Activated B cell treated with CpG ODN at 0.5 μM for 24 hours (primary cell): ENCODE measurements around the gene IPO7. TPM values are rescaled to one million over a fixed set of nuclear protein-coding genes. Genes with fewer than 3 reads are reported as not detected.
A peak's percentile ranks its signal among the peaks of the same experiment; 100 is the strongest.

ENCODE experiments used
- ATAC-seq: fragments of 200-7000 bp; cut with Tn5 transposase; one replicate; pipeline ENCODE4 v1.10.0; 2021; ENCODE audit warnings: low read depth, mild to moderate bottlenecking, moderate library complexity
- CTCF ChIA-PET: fragments of 350-600 bp; sonication (Branson Sonifier 250); formaldehyde crosslinking; loops from one replicate; lab custom pipeline; 2021; ENCODE audit warnings: antibody characterized with exemption; lab: Charles Lee
- POLR2A ChIA-PET: fragments of 350-600 bp; sonication (Branson Sonifier 250); formaldehyde crosslinking; loops from one replicate; lab custom pipeline; 2021; ENCODE audit warnings: antibody characterized with exemption; lab: Charles Lee
- DNase-seq: peaks from one replicate; pipeline ENCODE4 v3.0.0; 2022
- H3K27ac Mint-ChIP-seq: one replicate; pipeline ENCODE4 v1.8.0; 2020; ENCODE audit warnings: mixed read lengths
- H3K27me3 Mint-ChIP-seq: one replicate; pipeline ENCODE4 v1.8.0; 2021; ENCODE audit warnings: mixed read lengths
- H3K36me3 Mint-ChIP-seq: one replicate; pipeline ENCODE4 v1.8.0; 2021; ENCODE audit warnings: low read depth, mixed read lengths
- H3K4me1 Mint-ChIP-seq: one replicate; pipeline ENCODE4 v1.8.0; 2021; ENCODE audit warnings: mixed read lengths
- H3K4me3 Mint-ChIP-seq: one replicate; pipeline ENCODE4 v1.8.0; 2020; ENCODE audit warnings: mild to moderate bottlenecking, mixed read lengths
- H3K9me3 Mint-ChIP-seq: one replicate; pipeline ENCODE4 v1.8.0; 2020; ENCODE audit warnings: mixed read lengths
- CTCF ChIP-seq: fragments of 200-600 bp; IDR thresholded peaks from one replicate; pipeline ENCODE4 v1.8.0; 2022; ENCODE audit warnings: antibody characterized with exemption, mild to moderate bottlenecking
- intact Hi-C: fragments of 100-400 bp; cut with micrococcal nuclease; formaldehyde crosslinking; loops from one replicate; pipeline ENCODE4 v1.15.1; 2024
- total RNA-seq: library from RNA; stranded (reverse); gene quantifications from 2 replicates; pipeline ENCODE4 v1.2.3, GENCODE V29; 2022

Gene IPO7
- total RNA-seq, 1 donor from 2014 or later, result 96.3 TPM

DNA sequence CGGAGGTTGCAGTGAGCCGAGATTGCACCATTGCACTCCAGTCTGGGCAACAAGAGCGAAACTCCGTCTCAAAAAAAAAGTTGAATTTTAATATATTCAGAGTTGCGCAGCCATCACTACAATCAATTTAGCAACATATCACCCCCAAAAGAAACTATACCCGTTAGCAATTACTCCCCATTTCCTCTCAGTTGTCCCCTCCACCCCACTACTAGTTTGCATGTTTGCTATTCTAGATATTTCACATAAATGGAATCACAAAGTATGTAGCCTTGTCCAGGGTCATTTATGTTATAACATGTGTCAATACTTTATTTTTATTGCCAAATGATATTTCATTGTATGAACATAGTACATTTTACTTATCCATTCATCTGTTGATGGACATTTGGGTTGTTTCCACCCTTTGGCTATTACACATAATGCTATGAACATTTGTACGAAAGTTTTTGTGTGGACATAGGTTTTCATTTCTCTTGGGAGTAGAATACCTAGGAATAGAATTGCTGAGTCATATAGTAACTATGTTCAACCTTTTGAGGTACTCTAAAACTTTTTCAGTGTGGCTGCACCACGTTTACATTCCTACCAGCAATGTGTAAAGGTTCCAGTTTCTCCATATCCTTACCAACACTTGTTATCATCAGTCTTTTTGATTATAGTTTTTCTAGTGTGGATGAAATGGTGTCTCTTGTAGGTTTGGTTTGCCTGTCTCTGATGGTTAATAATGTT, 78.5 kb downstream of the IPO7 start:
- H3K4me3 Mint-ChIP-seq, result peak overlapping the region; percentile 97
- H3K27me3 Mint-ChIP-seq, result no peaks in the 10 kb centered on the region
- peak overlapping the region; percentile 98 for H3K27ac Mint-ChIP-seq
- TF ChIP-seq CTCF, result no peak
- H3K4me1 Mint-ChIP-seq, result peaks cover 35% of the 10 kb centered on the region
- POLR2A ChIA-PET, result interaction anchor here (0.7 to 2.9 kb wide), 4 partner anchors 11 to 468 kb away, joined by 3 to 10 read pairs (median 3); no protein-coding TSS in a partner anchor
- peaks cover 19% of the 10 kb centered on the region for H3K36me3 Mint-ChIP-seq
- intact Hi-C loops, result loop anchor here (5.0 to 10.0 kb wide), 4 partner anchors 844 to 1392 kb away; partner anchors contain the start of genes ADM, AMPD3 and ZBED5
- CTCF ChIA-PET, result interaction anchor here (1.2 kb wide), 1 partner anchor 43 kb away, joined by 5 read pairs; no protein-coding TSS in a partner anchor
- ATAC-seq (no peak), DNase-seq (no peak)
- H3K9me3 Mint-ChIP-seq, result no peaks in the 10 kb centered on the region

DNA sequence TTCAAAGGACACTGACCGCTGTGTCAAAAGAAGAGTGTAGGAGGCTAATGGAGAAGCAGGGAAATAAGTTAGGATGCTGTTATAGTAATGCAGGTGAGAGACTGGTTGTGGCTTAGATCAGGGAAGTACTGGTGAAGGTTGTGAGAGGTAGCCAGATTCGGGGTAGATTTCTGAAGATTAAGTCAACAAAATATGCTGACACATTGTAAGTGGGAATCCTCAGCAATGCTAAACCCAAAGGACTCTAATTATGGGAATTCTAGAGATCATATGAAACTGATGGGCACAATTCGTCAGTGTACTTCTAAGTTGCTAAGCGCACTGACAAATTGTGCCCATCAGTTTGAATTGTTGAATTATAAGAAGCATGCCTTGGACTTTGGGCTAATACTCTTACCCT, 86.3 kb downstream of the IPO7 start:
- no peak for DNase-seq
- no peak overlapping the region for H3K27ac Mint-ChIP-seq
- no peak for TF ChIP-seq CTCF
- H3K36me3 Mint-ChIP-seq, result peaks cover 61% of the 10 kb centered on the region
- intact Hi-C loops, result no loop called here
- H3K4me1 Mint-ChIP-seq, result peaks cover 7% of the 10 kb centered on the region
- ATAC-seq, result no peak
- no peaks in the 10 kb centered on the region for H3K27me3 Mint-ChIP-seq
- ChIA-PET POLR2A (interaction anchor here (0.6 to 1.1 kb wide), 3 partner anchors 10 to 44 kb away, joined by 3 to 6 read pairs (median 4); partner anchors contain the start of gene ZNF143), CTCF (no interaction called here)
- no peaks in the 10 kb centered on the region for H3K9me3 Mint-ChIP-seq
- no peak overlapping the region for H3K4me3 Mint-ChIP-seq

- DNase-seq, result no peak
- Mint-ChIP-seq H3K27ac (no peak overlapping the region), H3K27me3 (no peaks in the 10 kb centered on the region), H3K4me1 (no peaks in the 10 kb centered on the region), H3K4me3 (no peak overlapping the region), H3K36me3 (peaks cover 72% of the 10 kb centered on the region), H3K9me3 (no peaks in the 10 kb centered on the region)
- no peak for TF ChIP-seq CTCF
- ChIA-PET CTCF (interaction anchor here (1.5 kb wide), 1 partner anchor 33 kb away, joined by 7 read pairs; no protein-coding TSS in a partner anchor), POLR2A (interaction anchor here (0.7 to 1.0 kb wide), 2 partner anchors 11 to 89 kb away, joined by 3 to 10 read pairs; no protein-coding TSS in a partner anchor)
- intact Hi-C loops, result no loop called here
- ATAC-seq, result no peak
These were observed 89.0 kb downstream of the IPO7 start for GRCh38 chr11:9473408-9473807.

DNA sequence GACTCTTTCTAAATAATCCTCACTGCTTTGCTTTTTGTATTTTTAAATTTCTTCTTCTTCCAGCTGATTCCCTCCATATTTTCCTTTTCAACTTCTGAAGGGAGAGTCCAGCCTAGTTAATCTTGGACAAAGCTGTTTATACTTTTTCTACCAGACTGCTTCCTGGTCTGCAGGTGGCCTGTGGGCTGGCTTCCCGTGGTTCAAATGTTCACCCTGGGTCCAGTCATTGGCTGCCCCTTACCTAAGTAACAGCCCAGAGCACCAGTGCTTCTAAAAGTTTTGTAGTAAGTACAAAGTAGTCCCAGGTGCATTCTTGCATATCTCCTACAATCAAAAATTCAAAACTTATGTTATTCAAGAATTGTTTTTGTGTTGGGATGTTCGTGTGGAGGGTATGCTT, 95.4 kb downstream of the IPO7 start:
- ChIA-PET POLR2A (interaction anchor here (0.9 to 1.4 kb wide), 2 partner anchors 10 to 18 kb away, joined by 10 to 11 read pairs; partner anchors contain the start of gene ZNF143), CTCF (interaction anchor here (1.6 kb wide), 1 partner anchor 27 kb away, joined by 7 read pairs; no protein-coding TSS in a partner anchor)
- TF ChIP-seq CTCF, result no peak
- Mint-ChIP-seq H3K36me3 (peaks cover 67% of the 10 kb centered on the region), H3K27ac (no peak overlapping the region), H3K4me3 (no peak overlapping the region), H3K4me1 (peaks cover 6% of the 10 kb centered on the region), H3K27me3 (no peaks in the 10 kb centered on the region), H3K9me3 (no peaks in the 10 kb centered on the region)
- no peak for DNase-seq
- ATAC-seq, result no peak
- intact Hi-C loops, result no loop called here
